HepG2 (cell line): ENCODE measurements around the gene EFCAB8. TPM values are rescaled to one million over a fixed set of nuclear protein-coding genes. Genes with fewer than 3 reads are reported as not detected.
A peak's percentile ranks its signal among the peaks of the same experiment; 100 is the strongest.

ENCODE experiments used
- GFI1 ChIP-seq: sonication (generic); formaldehyde crosslinking; IDR thresholded peaks from 2 replicates; pipeline ENCODE4 v1.5.0; 2020; ENCODE audit warnings: missing genetic modification reagents, mild to moderate bottlenecking, borderline replicate concordance
- HMG20A ChIP-seq: IDR thresholded peaks from 2 replicates; pipeline ENCODE4 v1.6.1; 2016; ENCODE audit warnings: borderline replicate concordance
- HOXA3 ChIP-seq: sonication (generic); formaldehyde crosslinking; IDR thresholded peaks from 2 replicates; pipeline ENCODE4 v1.5.0; 2020; ENCODE audit warnings: missing genetic modification reagents
- JDP2 ChIP-seq: sonication (generic); formaldehyde crosslinking; IDR thresholded peaks from 2 replicates; pipeline ENCODE4 v1.8.1; 2022; ENCODE audit warnings: missing genetic modification reagents, borderline replicate concordance
- KMT2B ChIP-seq: IDR thresholded peaks from 2 replicates; pipeline ENCODE4 v1.6.1; 2016; ENCODE audit warnings: missing genetic modification reagents, missing compliant biosample characterization
- PHF21A ChIP-seq: sonication (generic); formaldehyde crosslinking; IDR thresholded peaks from 2 replicates; pipeline ENCODE4 v1.5.0; 2020; ENCODE audit warnings: mild to moderate bottlenecking, missing genetic modification reagents
- TEAD3 ChIP-seq: optimal IDR thresholded peaks from 2 replicates; pipeline ENCODE3; 2016; ENCODE audit warnings: borderline replicate concordance
- ZFYVE20 ChIP-seq: sonication (generic); formaldehyde crosslinking; IDR thresholded peaks from 2 replicates; pipeline ENCODE4 v1.8.0; 2023; ENCODE audit warnings: low read depth, mild to moderate bottlenecking, moderate library complexity, missing genetic modification reagents, borderline replicate concordance
- ZNF33B ChIP-seq: sonication (generic); formaldehyde crosslinking; IDR thresholded peaks from 2 replicates; pipeline ENCODE4 v1.5.1; 2020; ENCODE audit warnings: mild to moderate bottlenecking, missing genetic modification reagents
- ZNF557 ChIP-seq: sonication (generic); formaldehyde crosslinking; IDR thresholded peaks from 2 replicates; pipeline ENCODE4 v1.4.0; 2020; ENCODE audit warnings: missing genetic modification reagents
- ZNF562 ChIP-seq: sonication (generic); formaldehyde crosslinking; IDR thresholded peaks from 2 replicates; pipeline ENCODE4 v1.8.0; 2022; ENCODE audit warnings: missing genetic modification reagents, borderline replicate concordance
- polyA plus RNA-seq, 8 experiments: library from polyadenylated mRNA; depleted of rRNA in 3 of 8; stranded (reverse) in 7 of 8; unstranded in 1 of 8; fragments of >200 nt; fragmentation: Illumina TruSeq in 4 of 8; extraction: Trizol in 4 of 8; gene quantifications; 2 replicates each; pipeline versions ENCODE4 v1.2.1 to v1.2.3, GENCODE V29; 2011 to 2016; ENCODE audit warnings: low read depth in 4 of 8, missing spikeins in 1 of 8, mixed read lengths in 1 of 8; ENCODE audit not compliant: insufficient read depth in 1 of 8
- total RNA-seq, 5 experiments: library from RNA; depleted of rRNA; stranded (reverse); fragments of >200 nt; fragmentation: Illumina TruSeq; extraction: Trizol; gene quantifications; 2 replicates each; pipeline ENCODE4 v1.2.3, GENCODE V29; 2016; ENCODE audit warnings: low read depth in 1 of 5
- TF ChIP-seq, protein P1 (sequence below), 2 experiments: sonication (generic) in 1 of 2; formaldehyde crosslinking in 1 of 2; IDR thresholded peaks; 2 replicates each; pipeline versions ENCODE4 v1.6.1 to v1.9.0; 2014 to 2022; ENCODE audit warnings: antibody characterized with exemption in 1 of 2, borderline replicate concordance in 1 of 2, inconsistent platforms in 1 of 2, low read depth in 1 of 2, missing genetic modification reagents in 1 of 2
- TF ChIP-seq, protein P2 (sequence below): sonication (generic); formaldehyde crosslinking; IDR thresholded peaks from 2 replicates; pipeline ENCODE4 v1.8.1; 2023; ENCODE audit warnings: mild to moderate bottlenecking, moderate library complexity, missing genetic modification reagents
- TF ChIP-seq, protein P3 (sequence below): sonication (generic); formaldehyde crosslinking; IDR thresholded peaks from 2 replicates; pipeline ENCODE4 v1.4.0; 2020; ENCODE audit warnings: missing genetic modification reagents, mild to moderate bottlenecking, borderline replicate concordance
- TF ChIP-seq, protein P4 (sequence below): sonication (generic); formaldehyde crosslinking; IDR thresholded peaks from 2 replicates; pipeline ENCODE4 v1.5.1; 2020; ENCODE audit warnings: missing genetic modification reagents, mild to moderate bottlenecking, borderline replicate concordance
- TF ChIP-seq, protein P5 (sequence below): sonication (generic); formaldehyde crosslinking; IDR thresholded peaks from 2 replicates; pipeline ENCODE4 v1.4.0; 2020; ENCODE audit warnings: missing genetic modification reagents

Gene EFCAB8
- total and polyA plus RNA-seq, 2 of the 13 experiments (the other 11 are each of a cell fraction or from before 2014, with no cell fraction given): 0.15 to 0.22 TPM

DNA sequence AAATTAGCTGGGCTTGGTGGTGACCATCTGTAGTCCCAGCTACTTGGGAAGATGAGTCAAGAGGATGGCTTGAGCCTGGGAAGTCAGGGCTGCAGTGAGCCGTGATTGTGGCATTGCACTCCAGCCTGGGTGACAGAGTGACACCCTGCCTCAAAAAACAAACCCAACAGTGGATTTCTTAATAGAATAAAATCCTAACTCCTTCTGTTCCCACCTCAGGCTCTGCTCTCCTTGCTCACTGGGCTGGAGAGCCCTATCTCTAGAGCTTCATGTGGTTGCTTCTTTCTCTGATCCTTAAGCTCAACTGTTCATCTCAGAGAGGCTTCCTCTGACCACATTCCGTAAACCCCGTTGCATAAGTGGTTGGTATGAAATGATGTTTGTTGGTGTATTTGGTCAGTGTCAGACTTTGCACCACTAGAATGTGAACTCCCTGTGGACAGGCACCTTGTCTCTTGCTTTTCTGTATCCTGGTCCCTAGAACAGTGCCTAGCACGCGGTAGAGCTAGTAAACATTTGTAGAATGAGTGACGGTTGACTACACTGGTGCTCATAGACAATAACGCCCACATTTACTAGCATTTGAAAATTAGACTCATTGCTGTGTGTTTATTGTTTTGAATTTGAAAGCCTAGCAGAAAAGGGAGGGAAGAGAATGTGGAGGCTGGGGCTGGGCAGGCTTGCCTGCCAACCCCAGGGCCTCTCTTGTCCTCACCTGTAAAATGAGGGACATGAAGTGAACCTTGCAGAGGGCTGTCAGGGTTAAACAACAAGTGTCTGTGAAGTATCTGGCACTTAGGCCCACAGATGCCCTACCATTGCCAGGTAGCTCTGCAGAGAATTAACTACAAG is 34.8 kb upstream of the EFCAB8 start (continued):
- TF ChIP-seq, protein P1, sequence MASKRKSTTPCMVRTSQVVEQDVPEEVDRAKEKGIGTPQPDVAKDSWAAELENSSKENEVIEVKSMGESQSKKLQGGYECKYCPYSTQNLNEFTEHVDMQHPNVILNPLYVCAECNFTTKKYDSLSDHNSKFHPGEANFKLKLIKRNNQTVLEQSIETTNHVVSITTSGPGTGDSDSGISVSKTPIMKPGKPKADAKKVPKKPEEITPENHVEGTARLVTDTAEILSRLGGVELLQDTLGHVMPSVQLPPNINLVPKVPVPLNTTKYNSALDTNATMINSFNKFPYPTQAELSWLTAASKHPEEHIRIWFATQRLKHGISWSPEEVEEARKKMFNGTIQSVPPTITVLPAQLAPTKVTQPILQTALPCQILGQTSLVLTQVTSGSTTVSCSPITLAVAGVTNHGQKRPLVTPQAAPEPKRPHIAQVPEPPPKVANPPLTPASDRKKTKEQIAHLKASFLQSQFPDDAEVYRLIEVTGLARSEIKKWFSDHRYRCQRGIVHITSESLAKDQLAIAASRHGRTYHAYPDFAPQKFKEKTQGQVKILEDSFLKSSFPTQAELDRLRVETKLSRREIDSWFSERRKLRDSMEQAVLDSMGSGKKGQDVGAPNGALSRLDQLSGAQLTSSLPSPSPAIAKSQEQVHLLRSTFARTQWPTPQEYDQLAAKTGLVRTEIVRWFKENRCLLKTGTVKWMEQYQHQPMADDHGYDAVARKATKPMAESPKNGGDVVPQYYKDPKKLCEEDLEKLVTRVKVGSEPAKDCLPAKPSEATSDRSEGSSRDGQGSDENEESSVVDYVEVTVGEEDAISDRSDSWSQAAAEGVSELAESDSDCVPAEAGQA (IDR thresholded peaks at IDR 0.05; ENCODE audit: low read depth): no peak
- TF ChIP-seq, protein P1 (CRISPR knock-in tag; IDR thresholded peaks at IDR 0.05; ENCODE audit: borderline replicate concordance): no peak
- peak; percentile 42; the same call in 1 of the 2 replicates for TF ChIP-seq HOXA3 (CRISPR knock-in tag)
- TF ChIP-seq, protein P2, sequence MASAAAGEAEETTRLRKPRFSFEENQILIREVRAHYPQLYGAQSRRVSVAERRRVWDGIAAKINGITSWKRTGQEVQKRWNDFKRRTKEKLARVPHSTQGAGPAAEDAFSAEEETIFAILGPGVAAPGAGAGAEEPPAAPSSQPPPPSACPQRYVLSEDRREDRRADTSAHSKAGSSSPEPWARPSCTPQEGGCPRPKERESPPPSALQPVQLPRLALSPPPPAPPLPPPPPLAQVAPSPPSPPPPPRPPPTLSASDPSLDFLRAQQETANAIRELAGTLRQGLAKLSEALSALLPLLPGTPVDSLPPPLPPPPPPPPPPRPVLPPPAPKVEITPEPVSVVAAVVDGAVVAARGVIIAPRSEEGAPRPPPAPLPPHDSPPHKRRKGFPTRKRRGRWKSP (CRISPR knock-in tag): no peak
- TF ChIP-seq, protein P3, sequence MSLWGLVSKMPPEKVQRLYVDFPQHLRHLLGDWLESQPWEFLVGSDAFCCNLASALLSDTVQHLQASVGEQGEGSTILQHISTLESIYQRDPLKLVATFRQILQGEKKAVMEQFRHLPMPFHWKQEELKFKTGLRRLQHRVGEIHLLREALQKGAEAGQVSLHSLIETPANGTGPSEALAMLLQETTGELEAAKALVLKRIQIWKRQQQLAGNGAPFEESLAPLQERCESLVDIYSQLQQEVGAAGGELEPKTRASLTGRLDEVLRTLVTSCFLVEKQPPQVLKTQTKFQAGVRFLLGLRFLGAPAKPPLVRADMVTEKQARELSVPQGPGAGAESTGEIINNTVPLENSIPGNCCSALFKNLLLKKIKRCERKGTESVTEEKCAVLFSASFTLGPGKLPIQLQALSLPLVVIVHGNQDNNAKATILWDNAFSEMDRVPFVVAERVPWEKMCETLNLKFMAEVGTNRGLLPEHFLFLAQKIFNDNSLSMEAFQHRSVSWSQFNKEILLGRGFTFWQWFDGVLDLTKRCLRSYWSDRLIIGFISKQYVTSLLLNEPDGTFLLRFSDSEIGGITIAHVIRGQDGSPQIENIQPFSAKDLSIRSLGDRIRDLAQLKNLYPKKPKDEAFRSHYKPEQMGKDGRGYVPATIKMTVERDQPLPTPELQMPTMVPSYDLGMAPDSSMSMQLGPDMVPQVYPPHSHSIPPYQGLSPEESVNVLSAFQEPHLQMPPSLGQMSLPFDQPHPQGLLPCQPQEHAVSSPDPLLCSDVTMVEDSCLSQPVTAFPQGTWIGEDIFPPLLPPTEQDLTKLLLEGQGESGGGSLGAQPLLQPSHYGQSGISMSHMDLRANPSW (CRISPR knock-in tag): no peak
- TF ChIP-seq PHF21A (CRISPR knock-in tag): 0 out of 2 replicates have a peak, but pooled peaks have one; percentile 15
- TF ChIP-seq ZNF33B (CRISPR knock-in tag): no peak
- TF ChIP-seq, protein P4, sequence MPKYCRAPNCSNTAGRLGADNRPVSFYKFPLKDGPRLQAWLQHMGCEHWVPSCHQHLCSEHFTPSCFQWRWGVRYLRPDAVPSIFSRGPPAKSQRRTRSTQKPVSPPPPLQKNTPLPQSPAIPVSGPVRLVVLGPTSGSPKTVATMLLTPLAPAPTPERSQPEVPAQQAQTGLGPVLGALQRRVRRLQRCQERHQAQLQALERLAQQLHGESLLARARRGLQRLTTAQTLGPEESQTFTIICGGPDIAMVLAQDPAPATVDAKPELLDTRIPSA: no peak
- no peak for TF ChIP-seq KMT2B (CRISPR knock-in tag)
- TF ChIP-seq ZNF557 (CRISPR knock-in tag): no peak
- TF ChIP-seq, protein P5, sequence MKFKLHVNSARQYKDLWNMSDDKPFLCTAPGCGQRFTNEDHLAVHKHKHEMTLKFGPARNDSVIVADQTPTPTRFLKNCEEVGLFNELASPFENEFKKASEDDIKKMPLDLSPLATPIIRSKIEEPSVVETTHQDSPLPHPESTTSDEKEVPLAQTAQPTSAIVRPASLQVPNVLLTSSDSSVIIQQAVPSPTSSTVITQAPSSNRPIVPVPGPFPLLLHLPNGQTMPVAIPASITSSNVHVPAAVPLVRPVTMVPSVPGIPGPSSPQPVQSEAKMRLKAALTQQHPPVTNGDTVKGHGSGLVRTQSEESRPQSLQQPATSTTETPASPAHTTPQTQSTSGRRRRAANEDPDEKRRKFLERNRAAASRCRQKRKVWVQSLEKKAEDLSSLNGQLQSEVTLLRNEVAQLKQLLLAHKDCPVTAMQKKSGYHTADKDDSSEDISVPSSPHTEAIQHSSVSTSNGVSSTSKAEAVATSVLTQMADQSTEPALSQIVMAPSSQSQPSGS (CRISPR knock-in tag): 0 out of 2 replicates have a peak, but pooled peaks have one; percentile 38
- TF ChIP-seq HMG20A: no peak
- TF ChIP-seq ZNF562 (CRISPR knock-in tag): no peak
- no peak for TF ChIP-seq GFI1 (CRISPR knock-in tag)
- TF ChIP-seq JDP2 (CRISPR knock-in tag): no peak
- TF ChIP-seq TEAD3: peak; percentile 91
- TF ChIP-seq ZFYVE20 (CRISPR knock-in tag): no peak
